Esophagus squamous epithelium (tissue), 4 donors: Measurements from ENCODE around the gene THRAP3.

Experiments
- CTCF ChIP-seq, 6 experiments: fragments of 450-650 bp in 4 of 6; fragments of 200-600 bp in 2 of 6; sonication (generic) in 2 of 6; IDR thresholded peaks; one replicate each; pipeline ENCODE4 v1.5.1; 2016 to 2019; ENCODE audit warnings: antibody characterized with exemption in 6 of 6, mild to moderate bottlenecking in 4 of 6, moderate library complexity in 4 of 6
- POLR2A ChIP-seq, 4 donors: fragments of 450-650 bp; IDR thresholded peaks; one replicate each; pipeline ENCODE4 v1.6.1; 2017; ENCODE audit warnings: antibody characterized with exemption in 4 of 4, mild to moderate bottlenecking in 4 of 4, moderate library complexity in 3 of 4

GRCh38 chr1:36217670-36218069, 6.6 kb upstream of the THRAP3 start:
- TF ChIP-seq CTCF (IDR thresholded peaks at IDR 0.05) (peak in 1 of 6 experiments; percentile 32), POLR2A (IDR thresholded peaks at IDR 0.05) (no peak)
